Keratinocyte (primary cell): ENCODE data around the gene IL17REL. TPM values are rescaled to one million over a fixed set of nuclear protein-coding genes. Genes with fewer than 3 reads are reported as not detected.

Source experiments
- DNase-seq: peaks from one replicate; pipeline ENCODE4 v3.0.0-alpha.2; 2011; ENCODE audit warnings: low read depth, missing footprints, low spot score
- FAIRE-seq: peaks from 2 replicates; lab custom pipeline; 2011; peaks lifted over from hg19 to GRCh38; lab: Jason Lieb, UNC
- H2AFZ ChIP-seq: 2 replicates; pipeline ENCODE4 v1.6.0; 2012; ENCODE audit warnings: low read length, control low read depth, inconsistent platforms; ENCODE audit not compliant: control insufficient read depth
- H3K27ac ChIP-seq: 2 replicates; pipeline ENCODE4 v1.5.1; 2011; ENCODE audit warnings: low read length; ENCODE audit not compliant: control insufficient read depth, insufficient read depth
- H3K27me3 ChIP-seq: 3 replicates; pipeline ENCODE4 v1.6.0; 2011; ENCODE audit warnings: low read length; ENCODE audit not compliant: control insufficient read depth, insufficient read depth; ENCODE audit errors: extremely low read depth
- H3K36me3 ChIP-seq, 2 experiments: 2 replicates in 1 of 2; 3 replicates in 1 of 2; pipeline ENCODE4 v1.5.1; 2011; ENCODE audit warnings: low read length in 2 of 2, mild to moderate bottlenecking in 1 of 2; ENCODE audit not compliant: control insufficient read depth in 2 of 2, insufficient read depth in 2 of 2; ENCODE audit errors: extremely low read depth in 1 of 2
- H3K4me1 ChIP-seq: 3 replicates; pipeline ENCODE4 v1.5.1; 2011; ENCODE audit warnings: low read length; ENCODE audit not compliant: control insufficient read depth, insufficient read depth; ENCODE audit errors: extremely low read depth
- H3K4me2 ChIP-seq: 3 replicates; pipeline ENCODE4 v1.6.0; 2011; ENCODE audit warnings: low read depth, low read length; ENCODE audit not compliant: control insufficient read depth, insufficient read depth; ENCODE audit errors: extremely low read depth
- H3K4me3 ChIP-seq, 3 experiments: fragments of 200-600 bp in 1 of 3; sonication (generic) in 1 of 3; 2 replicates in 2 of 3; 3 replicates in 1 of 3; pipeline ENCODE4 v1.5.1; 2011 to 2016; ENCODE audit warnings: low read length in 3 of 3, mild to moderate bottlenecking in 3 of 3, control low read depth in 2 of 3, inconsistent platforms in 1 of 3, low read depth in 1 of 3, mixed read lengths in 1 of 3, mixed run types in 1 of 3, moderate library complexity in 1 of 3; ENCODE audit not compliant: control insufficient read depth in 2 of 3, insufficient read depth in 2 of 3; ENCODE audit errors: extremely low read depth in 1 of 3
- H3K79me2 ChIP-seq: 2 replicates; pipeline ENCODE4 v1.6.0; 2012; ENCODE audit warnings: low read length; ENCODE audit not compliant: control insufficient read depth, insufficient read depth
- H3K9ac ChIP-seq: 3 replicates; pipeline ENCODE4 v1.6.0; 2011; ENCODE audit warnings: low read length; ENCODE audit not compliant: control insufficient read depth, insufficient read depth; ENCODE audit errors: extremely low read depth
- H3K9me1 ChIP-seq: 3 replicates; pipeline ENCODE4 v1.6.0; 2011; ENCODE audit warnings: low read length; ENCODE audit not compliant: control insufficient read depth, insufficient read depth; ENCODE audit errors: extremely low read depth
- H3K9me3 ChIP-seq: 2 replicates; pipeline ENCODE4 v1.5.1; 2012; ENCODE audit warnings: low read depth, low read length; ENCODE audit not compliant: control insufficient read depth
- H4K20me1 ChIP-seq: 3 replicates; pipeline ENCODE4 v1.6.0; 2011; ENCODE audit warnings: low read length; ENCODE audit not compliant: control insufficient read depth, insufficient read depth; ENCODE audit errors: extremely low read depth
- CTCF ChIP-seq, 3 experiments: IDR thresholded peaks in 1 of 3; conservative IDR thresholded peaks in 1 of 3; optimal IDR thresholded peaks in 1 of 3; 2 replicates in 2 of 3; 3 replicates in 1 of 3; pipeline versions ENCODE3 to v1.5.1; 2011; ENCODE audit warnings: low read length in 3 of 3, mild to moderate bottlenecking in 3 of 3, moderate library complexity in 2 of 3, control low read depth in 1 of 3, inconsistent platforms in 1 of 3; ENCODE audit not compliant: insufficient read depth in 2 of 3; ENCODE audit errors: extremely low read depth in 1 of 3
- EZH2 ChIP-seq: IDR thresholded peaks from one replicate; pipeline ENCODE4 v1.6.1; 2012; ENCODE audit warnings: inconsistent platforms, mild to moderate bottlenecking, low read length, moderate library complexity
- dilution Hi-C: fragments of 300-500 bp; cut with MboI; formaldehyde crosslinking; loops from one replicate; pipeline ENCODE4 v1.7.0; 2020; ENCODE audit warnings: low sequenced_read_pairs; ENCODE audit not compliant: extremely low pct_ligation_motif_present
- polyA plus RNA-seq, 5 experiments: library from polyadenylated mRNA; depleted of rRNA in 3 of 5; stranded (reverse) in 3 of 5; stranded (forward) in 1 of 5; unstranded in 1 of 5; fragments of >200 nt; gene quantifications; 1 replicate in 1 of 5; 2 replicates in 3 of 5; 3 replicates in 1 of 5; pipeline versions ENCODE4 v1.2.1 to v1.2.3, GENCODE V29; 2011 to 2012; ENCODE audit warnings: missing spikeins in 2 of 5, low read depth in 1 of 5, low replicate concordance in 1 of 5

Gene IL17REL
- polyA plus RNA-seq, 1 donor (not counting 4 experiments of a cell fraction or from before 2014, with no cell fraction given) = not detected

GRCh38 chr22:50007057-50007511 is 5.5 kb downstream of the IL17REL start:
- H4K20me1 ChIP-seq = no peaks in the 10 kb centered on the region
- no peak overlapping the region for H3K4me3 ChIP-seq
- no peaks in the 10 kb centered on the region for H3K36me3 ChIP-seq
- no peak overlapping the region for H3K4me2 ChIP-seq
- no peaks in the 10 kb centered on the region for H3K9me1 ChIP-seq
- FAIRE-seq = no peak
- dilution Hi-C loops = no loop called here
- no peak overlapping the region for H2AFZ ChIP-seq
- no peaks in the 10 kb centered on the region for H3K79me2 ChIP-seq
- H3K27me3 ChIP-seq = peaks cover 25% of the 10 kb centered on the region
- DNase-seq = no peak
- no peak overlapping the region for H3K9ac ChIP-seq
- no peak overlapping the region for H3K27ac ChIP-seq
- H3K4me1 ChIP-seq = no peaks in the 10 kb centered on the region
- TF ChIP-seq EZH2 (no peak), CTCF (optimal IDR thresholded peaks at IDR 0.05 in 1 of 3, IDR thresholded peaks at IDR 0.05 in 1 of 3, conservative IDR thresholded peaks at IDR 0.05 in 1 of 3; ENCODE audit: extremely low read depth in 1 of 3, insufficient read depth in 2 of 3, low read length in 3 of 3) (no peak)
- H3K9me3 ChIP-seq = no peaks in the 10 kb centered on the region

GRCh38 chr22:50004918-50005317 is 7.6 kb downstream of the IL17REL start:
- no peaks in the 10 kb centered on the region for H3K9me1 ChIP-seq
- peaks cover 5% of the 10 kb centered on the region for H3K27me3 ChIP-seq
- no peaks in the 10 kb centered on the region for H4K20me1 ChIP-seq
- no peak overlapping the region for H3K4me2 ChIP-seq
- no peak overlapping the region for H3K9ac ChIP-seq
- H3K4me3 ChIP-seq = no peak overlapping the region
- H3K9me3 ChIP-seq = no peaks in the 10 kb centered on the region
- H3K79me2 ChIP-seq = no peaks in the 10 kb centered on the region
- no peak overlapping the region for H2AFZ ChIP-seq
- no peak for DNase-seq
- no peaks in the 10 kb centered on the region for H3K36me3 ChIP-seq
- FAIRE-seq = no peak
- H3K4me1 ChIP-seq = no peaks in the 10 kb centered on the region
- no peak overlapping the region for H3K27ac ChIP-seq
- no peak for TF ChIP-seq CTCF (optimal IDR thresholded peaks at IDR 0.05 in 1 of 3, IDR thresholded peaks at IDR 0.05 in 1 of 3, conservative IDR thresholded peaks at IDR 0.05 in 1 of 3; ENCODE audit: extremely low read depth in 1 of 3, insufficient read depth in 2 of 3, low read length in 3 of 3)
- no peak for TF ChIP-seq EZH2
- dilution Hi-C loops = no loop called here
